Measurements from ENCODE around the gene EXD3.

EXD3 gene

DNA sequence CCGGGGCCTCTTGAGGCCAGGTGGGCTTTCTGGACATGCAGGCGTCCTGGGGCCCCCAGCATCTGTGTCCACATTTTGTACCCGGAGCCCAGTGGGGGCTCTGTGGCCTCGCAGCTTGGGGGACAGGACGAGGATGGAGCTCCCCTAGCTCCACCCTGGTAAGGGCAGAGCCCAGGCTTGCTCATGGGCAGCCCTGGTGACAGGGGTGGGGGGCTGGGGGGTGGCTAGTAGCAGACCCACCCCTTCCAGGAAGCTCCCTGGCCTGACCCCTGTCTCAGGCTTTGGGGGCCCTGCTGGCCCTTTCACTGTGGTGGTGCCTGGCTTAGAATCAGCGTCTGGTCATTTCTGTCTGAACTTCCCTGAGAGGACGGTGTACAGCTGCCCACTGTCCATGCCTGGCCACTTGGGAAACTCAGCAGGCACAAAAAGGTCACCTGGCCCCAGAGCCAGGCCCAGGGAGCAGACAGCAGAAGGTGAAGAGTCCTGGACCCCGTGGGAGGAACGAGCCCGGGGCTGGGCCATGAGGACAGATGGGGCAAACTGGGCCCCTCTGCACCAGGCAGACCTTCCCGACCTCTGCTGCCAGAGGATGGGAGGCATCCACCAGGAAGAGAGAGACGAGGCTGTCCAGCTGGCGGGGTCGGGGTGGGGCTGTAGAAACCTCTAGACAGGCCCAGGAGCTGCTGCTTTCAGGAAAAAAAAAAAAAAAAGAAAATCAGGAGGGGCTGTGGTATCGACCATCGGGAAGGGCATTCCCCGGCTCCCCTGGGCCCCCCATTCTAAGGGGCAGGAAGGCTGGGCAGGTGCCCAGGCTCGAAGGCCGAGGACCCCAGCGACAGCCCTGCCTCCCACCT, 52.8 kb downstream of the EXD3 start:
- no peak for DNase-seq (ENCODE audit: low read depth)
- TF ChIP-seq, protein P1, sequence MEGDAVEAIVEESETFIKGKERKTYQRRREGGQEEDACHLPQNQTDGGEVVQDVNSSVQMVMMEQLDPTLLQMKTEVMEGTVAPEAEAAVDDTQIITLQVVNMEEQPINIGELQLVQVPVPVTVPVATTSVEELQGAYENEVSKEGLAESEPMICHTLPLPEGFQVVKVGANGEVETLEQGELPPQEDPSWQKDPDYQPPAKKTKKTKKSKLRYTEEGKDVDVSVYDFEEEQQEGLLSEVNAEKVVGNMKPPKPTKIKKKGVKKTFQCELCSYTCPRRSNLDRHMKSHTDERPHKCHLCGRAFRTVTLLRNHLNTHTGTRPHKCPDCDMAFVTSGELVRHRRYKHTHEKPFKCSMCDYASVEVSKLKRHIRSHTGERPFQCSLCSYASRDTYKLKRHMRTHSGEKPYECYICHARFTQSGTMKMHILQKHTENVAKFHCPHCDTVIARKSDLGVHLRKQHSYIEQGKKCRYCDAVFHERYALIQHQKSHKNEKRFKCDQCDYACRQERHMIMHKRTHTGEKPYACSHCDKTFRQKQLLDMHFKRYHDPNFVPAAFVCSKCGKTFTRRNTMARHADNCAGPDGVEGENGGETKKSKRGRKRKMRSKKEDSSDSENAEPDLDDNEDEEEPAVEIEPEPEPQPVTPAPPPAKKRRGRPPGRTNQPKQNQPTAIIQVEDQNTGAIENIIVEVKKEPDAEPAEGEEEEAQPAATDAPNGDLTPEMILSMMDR (IDR thresholded peaks at IDR 0.05; ENCODE audit: low read depth, low read length, missing control alignments) = no peak
- H3K4me3 ChIP-seq (ENCODE audit: low read depth, low read length) = no peak overlapping the region

DNA sequence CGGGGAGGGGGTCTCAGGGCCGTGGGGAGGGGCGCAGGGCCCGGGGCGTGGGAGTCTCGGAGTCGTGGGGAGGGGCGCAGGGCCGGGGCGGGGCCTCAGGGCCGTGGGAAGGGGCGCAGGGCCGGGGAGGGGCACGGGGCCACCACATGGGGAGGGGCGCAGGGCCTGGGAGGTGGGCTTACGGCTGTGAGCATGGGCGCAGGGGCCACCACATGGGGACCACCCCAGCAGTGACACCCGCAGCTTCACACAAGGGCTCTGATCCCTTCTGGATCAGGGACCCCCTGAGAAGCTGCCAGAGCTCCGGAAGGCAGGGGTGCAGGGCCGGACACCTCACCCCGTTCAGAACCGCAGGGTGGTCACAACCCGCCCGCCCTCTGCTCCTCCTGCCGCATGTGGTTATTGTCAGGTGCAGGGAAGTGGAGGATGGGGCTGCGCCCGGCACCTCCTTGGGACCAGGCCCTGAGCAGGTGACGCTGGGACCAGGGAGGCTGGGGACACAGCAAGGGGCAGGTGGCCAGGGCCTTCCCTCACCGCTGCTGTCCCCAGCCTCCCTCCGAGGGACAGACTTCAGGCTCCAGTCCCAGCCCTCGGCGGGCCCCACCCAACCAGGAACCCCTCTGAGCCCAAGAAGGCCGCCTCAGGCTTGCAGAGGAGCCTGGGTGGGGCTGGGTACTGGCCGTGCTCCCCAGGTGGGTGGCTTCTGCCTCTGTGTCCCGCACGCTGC, 53.7 kb downstream of the EXD3 start:
- H3K4me3 ChIP-seq (ENCODE audit: low read depth, low read length) = no peak overlapping the region
- no peak for DNase-seq (ENCODE audit: low read depth)
- TF ChIP-seq, protein P1 (IDR thresholded peaks at IDR 0.05; ENCODE audit: low read depth, low read length, missing control alignments) = no peak

DNA sequence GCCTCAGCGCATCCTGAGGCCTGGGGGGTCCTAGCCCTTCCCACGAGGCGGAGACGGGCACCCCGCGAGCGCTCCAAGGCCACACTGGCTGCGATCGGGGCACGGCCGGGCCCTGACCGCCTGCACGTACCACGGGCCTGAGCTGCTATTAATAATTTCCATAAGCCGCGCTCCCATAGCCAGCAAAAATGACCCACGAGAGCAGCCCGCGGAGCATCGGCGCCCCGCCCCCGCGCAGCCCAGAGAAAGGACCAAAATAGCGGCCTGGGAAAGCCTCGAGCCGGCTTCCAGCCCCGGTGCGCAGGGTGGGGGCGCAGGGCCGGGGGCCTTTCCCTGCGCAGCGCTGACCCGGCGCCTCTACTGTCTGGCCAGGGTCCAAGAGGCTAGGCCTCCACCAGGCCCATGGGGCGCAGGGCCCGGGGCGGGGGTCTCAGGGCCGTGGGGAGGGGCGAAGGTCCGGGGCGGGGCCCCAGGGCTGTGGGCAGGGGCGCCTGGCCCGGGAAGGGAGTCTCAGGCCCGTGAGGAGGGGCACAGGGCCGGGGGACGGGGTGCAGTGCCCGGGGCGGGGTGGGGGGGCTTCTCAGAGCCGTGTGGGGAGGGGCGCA, 54.4 kb downstream of the EXD3 start:
- TF ChIP-seq, protein P1 (IDR thresholded peaks at IDR 0.05; ENCODE audit: low read depth, low read length, missing control alignments) = no peak
- no peak overlapping the region for H3K4me3 ChIP-seq (ENCODE audit: low read depth, low read length)
- DNase-seq (ENCODE audit: low read depth) = no peak

DNA sequence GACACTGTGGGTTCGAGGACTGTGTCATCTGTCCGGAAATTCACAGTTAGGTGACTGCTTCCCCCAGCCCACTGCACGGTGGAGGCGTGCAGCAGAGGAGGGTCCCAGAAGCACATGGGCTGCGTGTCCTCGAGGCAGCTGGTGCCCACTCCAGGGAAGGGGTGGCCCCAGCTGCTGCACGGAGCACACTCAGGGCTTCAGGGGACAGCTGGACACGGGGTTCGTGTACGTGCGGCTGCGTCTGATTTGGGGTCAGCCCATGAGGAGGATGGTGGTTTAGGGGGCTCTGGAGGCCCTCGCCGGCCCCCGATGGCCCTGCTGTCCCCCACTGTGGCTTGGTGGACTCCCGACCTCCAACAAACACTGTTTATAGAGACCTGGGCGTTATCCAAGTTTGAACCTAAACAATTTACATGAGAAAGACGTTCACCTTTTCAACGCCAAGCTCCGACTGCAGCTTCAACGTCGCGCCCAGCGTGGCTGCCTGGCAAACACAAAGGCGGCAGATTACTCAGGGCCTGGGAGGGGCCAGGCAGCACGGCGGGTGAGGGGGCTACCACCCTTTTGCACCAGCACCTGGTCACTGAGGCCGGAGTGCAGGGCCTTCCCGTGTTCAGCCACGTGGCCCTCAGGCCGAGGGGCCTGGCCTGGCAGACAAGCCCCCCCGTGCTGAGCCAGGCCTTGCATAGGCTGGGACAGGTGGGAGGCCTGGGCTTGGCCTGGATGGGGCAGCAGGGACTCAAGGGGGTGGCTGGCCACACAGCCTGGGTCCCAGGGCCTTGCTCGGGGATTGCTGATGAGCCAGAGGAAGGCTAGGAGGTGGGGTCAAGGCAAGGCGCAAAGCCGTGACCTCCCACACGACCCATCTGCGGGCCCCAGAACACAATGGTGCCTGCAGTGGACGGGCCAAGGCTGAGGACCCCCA, 55.2 kb downstream of the EXD3 start:
- no peak for DNase-seq (ENCODE audit: low read depth)
- TF ChIP-seq, protein P1 (IDR thresholded peaks at IDR 0.05; ENCODE audit: low read depth, low read length, missing control alignments) = no peak
- H3K4me3 ChIP-seq (ENCODE audit: low read depth, low read length) = no peak overlapping the region

GRCh38 chr9:137366891-137367381, 56.0 kb downstream of the EXD3 start:
- TF ChIP-seq, protein P1 (IDR thresholded peaks at IDR 0.05; ENCODE audit: low read depth, low read length, missing control alignments) = no peak
- DNase-seq (ENCODE audit: low read depth) = no peak
- no peak overlapping the region for H3K4me3 ChIP-seq (ENCODE audit: low read depth, low read length)

DNA sequence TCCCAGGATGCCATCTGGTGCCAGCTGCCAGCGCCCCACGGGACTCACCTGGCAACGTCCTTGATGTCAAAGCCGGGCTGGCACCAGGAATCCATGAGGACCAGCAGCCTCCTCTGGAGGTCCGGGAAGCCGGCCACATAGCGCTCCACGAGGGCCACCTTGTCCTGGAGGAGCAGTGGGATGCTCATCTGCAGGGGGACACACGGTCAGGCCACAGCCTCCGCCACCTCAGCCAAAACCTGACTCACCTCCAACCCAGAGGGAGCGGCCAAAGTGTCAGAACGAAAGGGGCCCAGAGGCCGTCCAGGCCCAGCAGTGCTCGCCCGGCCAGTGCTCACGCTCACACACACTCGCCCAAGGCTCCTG, 56.5 kb downstream of the EXD3 start:
- TF ChIP-seq, protein P1 (IDR thresholded peaks at IDR 0.05; ENCODE audit: low read depth, low read length, missing control alignments) = no peak
- DNase-seq (ENCODE audit: low read depth) = no peak
- H3K4me3 ChIP-seq (ENCODE audit: low read depth, low read length) = no peak overlapping the region
